ENCODE results near the gene ALDOB.

DNA sequence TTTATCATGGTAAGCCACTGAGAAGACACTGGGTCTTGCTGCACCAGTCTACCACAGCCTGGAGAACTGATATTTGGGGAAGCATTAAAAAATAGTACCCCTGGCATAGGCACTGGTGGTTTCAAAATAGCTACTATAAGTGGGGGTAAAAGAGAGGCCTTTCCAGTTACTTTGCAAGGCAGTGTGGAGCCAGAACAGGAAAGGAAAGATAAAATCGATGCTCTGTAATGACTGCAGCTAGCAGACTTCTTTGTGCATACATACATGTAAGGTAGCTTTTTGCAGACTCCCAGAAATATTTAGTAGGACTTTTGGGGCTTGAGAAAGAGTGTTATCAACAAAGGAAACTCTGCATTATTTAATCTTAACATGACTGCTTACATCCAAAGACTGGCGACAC is 31.3 kb upstream of the ALDOB start:
- TF ChIP-seq, protein P1, sequence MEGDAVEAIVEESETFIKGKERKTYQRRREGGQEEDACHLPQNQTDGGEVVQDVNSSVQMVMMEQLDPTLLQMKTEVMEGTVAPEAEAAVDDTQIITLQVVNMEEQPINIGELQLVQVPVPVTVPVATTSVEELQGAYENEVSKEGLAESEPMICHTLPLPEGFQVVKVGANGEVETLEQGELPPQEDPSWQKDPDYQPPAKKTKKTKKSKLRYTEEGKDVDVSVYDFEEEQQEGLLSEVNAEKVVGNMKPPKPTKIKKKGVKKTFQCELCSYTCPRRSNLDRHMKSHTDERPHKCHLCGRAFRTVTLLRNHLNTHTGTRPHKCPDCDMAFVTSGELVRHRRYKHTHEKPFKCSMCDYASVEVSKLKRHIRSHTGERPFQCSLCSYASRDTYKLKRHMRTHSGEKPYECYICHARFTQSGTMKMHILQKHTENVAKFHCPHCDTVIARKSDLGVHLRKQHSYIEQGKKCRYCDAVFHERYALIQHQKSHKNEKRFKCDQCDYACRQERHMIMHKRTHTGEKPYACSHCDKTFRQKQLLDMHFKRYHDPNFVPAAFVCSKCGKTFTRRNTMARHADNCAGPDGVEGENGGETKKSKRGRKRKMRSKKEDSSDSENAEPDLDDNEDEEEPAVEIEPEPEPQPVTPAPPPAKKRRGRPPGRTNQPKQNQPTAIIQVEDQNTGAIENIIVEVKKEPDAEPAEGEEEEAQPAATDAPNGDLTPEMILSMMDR (conservative IDR thresholded peaks at IDR 0.05; ENCODE audit: low read depth in 2 of 2) = no peak
- TF ChIP-seq POLR2AphosphoS5 (IDR thresholded peaks at IDR 0.05; ENCODE audit: low read depth) (no peak), ZNF114 (CRISPR knock-in tag; IDR thresholded peaks at IDR 0.05) (no peak), EZH2phosphoT487 (IDR thresholded peaks at IDR 0.05; ENCODE audit: unreplicated experiment) (no peak), EZH2 (IDR thresholded peaks at IDR 0.05; ENCODE audit: low read depth, unreplicated experiment) (no peak), JUNB (IDR thresholded peaks at IDR 0.05; ENCODE audit: unreplicated experiment) (no peak), CREB1 (CRISPR knock-in tag; IDR thresholded peaks at IDR 0.05; ENCODE audit: low read depth) (no peak), STAT1 (IDR thresholded peaks at IDR 0.05; ENCODE audit: unreplicated experiment) (no peak)
- TF ChIP-seq, protein P2, sequence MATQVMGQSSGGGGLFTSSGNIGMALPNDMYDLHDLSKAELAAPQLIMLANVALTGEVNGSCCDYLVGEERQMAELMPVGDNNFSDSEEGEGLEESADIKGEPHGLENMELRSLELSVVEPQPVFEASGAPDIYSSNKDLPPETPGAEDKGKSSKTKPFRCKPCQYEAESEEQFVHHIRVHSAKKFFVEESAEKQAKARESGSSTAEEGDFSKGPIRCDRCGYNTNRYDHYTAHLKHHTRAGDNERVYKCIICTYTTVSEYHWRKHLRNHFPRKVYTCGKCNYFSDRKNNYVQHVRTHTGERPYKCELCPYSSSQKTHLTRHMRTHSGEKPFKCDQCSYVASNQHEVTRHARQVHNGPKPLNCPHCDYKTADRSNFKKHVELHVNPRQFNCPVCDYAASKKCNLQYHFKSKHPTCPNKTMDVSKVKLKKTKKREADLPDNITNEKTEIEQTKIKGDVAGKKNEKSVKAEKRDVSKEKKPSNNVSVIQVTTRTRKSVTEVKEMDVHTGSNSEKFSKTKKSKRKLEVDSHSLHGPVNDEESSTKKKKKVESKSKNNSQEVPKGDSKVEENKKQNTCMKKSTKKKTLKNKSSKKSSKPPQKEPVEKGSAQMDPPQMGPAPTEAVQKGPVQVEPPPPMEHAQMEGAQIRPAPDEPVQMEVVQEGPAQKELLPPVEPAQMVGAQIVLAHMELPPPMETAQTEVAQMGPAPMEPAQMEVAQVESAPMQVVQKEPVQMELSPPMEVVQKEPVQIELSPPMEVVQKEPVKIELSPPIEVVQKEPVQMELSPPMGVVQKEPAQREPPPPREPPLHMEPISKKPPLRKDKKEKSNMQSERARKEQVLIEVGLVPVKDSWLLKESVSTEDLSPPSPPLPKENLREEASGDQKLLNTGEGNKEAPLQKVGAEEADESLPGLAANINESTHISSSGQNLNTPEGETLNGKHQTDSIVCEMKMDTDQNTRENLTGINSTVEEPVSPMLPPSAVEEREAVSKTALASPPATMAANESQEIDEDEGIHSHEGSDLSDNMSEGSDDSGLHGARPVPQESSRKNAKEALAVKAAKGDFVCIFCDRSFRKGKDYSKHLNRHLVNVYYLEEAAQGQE (IDR thresholded peaks at IDR 0.05; ENCODE audit: unreplicated experiment) = no peak
- TF ChIP-seq, protein P3, sequence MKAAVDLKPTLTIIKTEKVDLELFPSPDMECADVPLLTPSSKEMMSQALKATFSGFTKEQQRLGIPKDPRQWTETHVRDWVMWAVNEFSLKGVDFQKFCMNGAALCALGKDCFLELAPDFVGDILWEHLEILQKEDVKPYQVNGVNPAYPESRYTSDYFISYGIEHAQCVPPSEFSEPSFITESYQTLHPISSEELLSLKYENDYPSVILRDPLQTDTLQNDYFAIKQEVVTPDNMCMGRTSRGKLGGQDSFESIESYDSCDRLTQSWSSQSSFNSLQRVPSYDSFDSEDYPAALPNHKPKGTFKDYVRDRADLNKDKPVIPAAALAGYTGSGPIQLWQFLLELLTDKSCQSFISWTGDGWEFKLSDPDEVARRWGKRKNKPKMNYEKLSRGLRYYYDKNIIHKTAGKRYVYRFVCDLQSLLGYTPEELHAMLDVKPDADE (IDR thresholded peaks at IDR 0.05) = no peak
